DLD1 (cell line): ENCODE results near the gene ESPN.
"Not testable (repeated sequence)": the region's sequence is repeated elsewhere in the genome, so short reads cannot be mapped to it uniquely, and the experiment has no call there.

Experiments
- in situ Hi-C: cut with HindIII; loops from 2 replicates; pipeline ENCODE4 v1.10.0; 2017; ENCODE audit warnings: low sequenced_read_pairs

The ESPN gene

GRCh38 chr1:6426972-6427350 is 2.4 kb downstream of the ESPN start:
- in situ Hi-C loops, result no loop called here

GRCh38 chr1:6427441-6428390 is 3.1 kb downstream of the ESPN start:
- in situ Hi-C loops, result no loop called here

- in situ Hi-C loops, result not testable (repeated sequence)
These were observed 3.9 kb downstream of the ESPN start for GRCh38 chr1:6428453-6428852.

DNA sequence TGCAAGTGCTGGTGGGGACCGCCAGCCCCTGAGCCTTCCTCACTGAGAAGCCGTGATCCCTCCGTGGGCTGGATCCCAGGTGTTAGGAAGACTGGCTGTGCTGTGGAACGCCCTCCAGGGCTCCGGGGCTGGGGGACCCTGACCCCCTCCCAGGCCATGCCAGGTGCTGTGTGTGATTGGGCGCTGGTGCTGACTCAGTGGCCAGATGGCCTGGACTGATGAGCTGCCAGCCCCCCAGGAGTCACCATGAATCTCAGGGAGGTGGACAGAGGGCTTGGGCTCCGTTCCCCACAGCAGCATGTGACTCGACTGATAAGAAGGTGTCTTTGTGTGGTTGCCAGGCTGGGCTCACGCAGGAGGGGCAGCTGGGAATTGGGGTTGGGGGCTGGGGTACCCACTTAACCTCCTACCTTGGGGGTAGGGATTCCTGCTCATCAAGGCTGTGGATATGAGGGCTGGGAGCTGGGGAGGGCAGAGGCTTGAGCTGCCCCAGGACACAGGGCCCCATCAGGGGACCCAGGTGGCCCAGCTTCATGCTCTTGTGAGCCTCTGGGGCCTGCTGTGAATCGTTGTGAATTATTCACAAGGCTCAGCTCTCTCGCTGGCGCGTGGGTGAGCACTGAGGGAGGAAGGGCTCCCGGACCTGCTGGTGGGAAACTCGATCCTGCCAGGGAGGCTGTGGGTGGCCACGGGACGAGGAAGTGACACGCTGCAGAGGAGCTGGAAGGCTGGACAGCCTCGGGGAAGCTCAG is 5.3 kb downstream of the ESPN start:
- in situ Hi-C loops, result not testable (repeated sequence)

DNA sequence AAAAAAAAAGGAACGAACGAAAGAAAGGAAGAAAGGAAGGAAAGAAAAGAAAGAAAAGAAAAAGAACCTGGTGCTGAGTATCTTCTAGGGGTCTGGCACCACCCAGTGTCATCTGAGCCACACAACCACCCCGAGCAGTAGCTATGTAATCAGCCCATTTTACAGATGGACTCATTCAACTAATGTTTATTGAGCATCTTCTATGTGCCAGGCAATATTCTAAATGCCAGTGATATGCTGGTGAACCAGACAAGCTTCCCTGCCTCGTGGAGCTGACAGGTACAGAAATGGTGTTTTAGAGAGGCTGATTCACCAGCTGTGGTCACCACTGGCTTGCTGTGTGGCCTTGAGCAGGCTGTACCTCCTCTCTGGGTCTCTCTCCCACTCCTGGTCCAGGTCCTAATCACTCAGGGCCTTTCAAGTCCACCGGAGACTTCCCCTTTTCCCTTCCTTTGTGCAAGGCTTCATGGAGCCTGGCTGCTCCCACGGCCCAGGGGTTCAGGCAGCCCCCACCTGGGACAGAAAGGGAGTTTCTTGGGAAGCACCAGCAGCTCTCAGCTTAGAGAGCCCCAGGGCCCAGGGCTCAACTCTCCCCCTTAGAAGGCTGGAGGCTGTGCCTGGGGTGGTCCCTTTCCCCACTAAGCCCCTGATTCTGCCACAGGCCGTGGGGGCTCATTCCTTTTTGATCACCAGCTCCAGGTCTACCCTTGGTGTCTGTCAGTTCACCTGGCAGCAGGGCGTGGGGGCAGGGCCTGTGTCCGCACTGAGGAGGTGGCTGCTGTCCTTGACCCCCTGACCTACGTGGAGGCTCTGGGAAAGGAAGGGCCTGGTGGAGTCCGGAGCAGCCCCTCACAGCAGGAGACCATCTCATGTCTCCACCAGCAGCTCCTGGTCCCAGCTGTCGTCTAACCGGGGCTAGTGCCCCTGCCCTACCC is 7.3 kb downstream of the ESPN start:
- in situ Hi-C loops, result not testable (repeated sequence)

GRCh38 chr1:6434186-6434585 is 9.6 kb downstream of the ESPN start:
- in situ Hi-C loops, result no loop called here

- in situ Hi-C loops, result no loop called here
These were observed 10.6 kb downstream of the ESPN start for GRCh38 chr1:6435129-6435528.

- in situ Hi-C loops, result no loop called here
These were observed 11.0 kb downstream of the ESPN start for GRCh38 chr1:6435547-6435946.

DNA sequence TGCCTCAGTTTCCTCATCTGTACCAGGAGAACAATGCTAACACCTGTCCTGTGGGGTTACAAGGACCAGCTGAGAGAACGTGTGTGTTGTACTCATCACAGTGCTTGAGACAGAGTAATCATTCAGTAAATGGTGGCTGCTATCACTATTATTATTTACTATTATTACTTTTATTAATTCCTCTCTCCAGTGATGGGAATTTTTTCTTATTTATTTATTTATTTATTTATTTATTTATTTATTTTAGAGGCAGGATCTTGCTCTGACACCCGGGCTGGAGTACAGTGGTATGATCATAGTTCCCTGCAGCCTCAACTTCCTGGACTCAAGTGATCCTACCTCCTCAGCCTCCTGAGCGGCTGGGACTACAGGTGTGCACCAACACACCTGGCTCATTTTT is 11.7 kb downstream of the ESPN start:
- in situ Hi-C loops, result not testable (repeated sequence)

DNA sequence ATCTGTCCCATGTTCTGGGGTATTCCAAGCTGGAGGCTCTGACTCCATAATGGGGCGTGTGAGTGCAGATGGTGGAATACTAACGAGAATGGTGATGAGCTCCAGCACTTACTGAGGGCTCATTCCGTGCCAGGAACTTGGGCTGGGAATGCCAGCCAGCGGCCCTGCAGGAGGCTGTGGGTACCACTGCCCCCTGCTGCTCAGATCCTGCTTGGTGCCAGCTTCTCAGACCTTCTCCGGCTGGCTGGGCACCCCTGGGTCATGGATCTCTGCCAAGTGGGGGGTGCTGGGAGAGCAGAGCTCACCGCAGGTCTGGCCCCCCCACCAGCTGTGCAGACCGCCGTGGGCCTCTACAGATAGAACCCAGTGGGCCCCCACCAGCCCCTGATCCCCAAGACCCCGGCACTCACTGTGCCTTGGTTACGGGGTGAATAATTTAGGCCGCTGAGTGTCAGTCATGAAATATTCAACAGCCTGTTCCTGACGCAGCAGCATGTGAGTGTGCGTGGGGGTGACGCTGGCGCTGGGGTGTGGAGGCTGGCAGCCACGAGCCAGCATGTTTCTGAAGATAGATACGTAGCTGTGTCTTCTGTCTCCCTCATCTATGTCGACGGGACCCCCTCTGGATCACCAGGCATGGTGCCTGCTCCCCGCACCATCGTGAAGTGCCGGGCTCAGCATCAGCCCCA is 12.6 kb downstream of the ESPN start:
- in situ Hi-C loops, result not testable (repeated sequence)

DNA sequence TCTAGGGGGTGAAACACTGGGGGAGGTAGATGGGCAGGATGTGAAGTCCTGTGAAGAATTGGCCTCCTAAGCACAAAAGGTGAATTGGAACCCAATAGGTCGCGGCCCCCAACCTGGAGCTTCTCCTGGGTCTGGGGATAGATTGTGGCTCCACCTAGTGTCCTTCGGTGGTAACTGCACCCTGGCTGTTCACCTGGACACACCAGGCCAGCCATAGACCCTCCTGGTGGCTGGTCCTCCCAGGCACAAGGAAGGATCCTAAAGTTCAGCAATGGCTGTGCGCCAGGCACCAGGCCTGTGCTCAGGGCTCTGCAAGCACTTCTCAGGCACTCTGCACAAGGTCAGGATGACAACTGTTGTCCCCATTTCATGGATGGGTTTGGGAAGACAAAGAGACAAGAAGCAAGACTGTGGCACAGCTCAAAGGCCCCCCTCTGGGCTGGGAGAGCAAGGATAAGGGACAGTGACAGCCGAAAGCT is 13.5 kb downstream of the ESPN start:
- in situ Hi-C loops, result no loop called here

DNA sequence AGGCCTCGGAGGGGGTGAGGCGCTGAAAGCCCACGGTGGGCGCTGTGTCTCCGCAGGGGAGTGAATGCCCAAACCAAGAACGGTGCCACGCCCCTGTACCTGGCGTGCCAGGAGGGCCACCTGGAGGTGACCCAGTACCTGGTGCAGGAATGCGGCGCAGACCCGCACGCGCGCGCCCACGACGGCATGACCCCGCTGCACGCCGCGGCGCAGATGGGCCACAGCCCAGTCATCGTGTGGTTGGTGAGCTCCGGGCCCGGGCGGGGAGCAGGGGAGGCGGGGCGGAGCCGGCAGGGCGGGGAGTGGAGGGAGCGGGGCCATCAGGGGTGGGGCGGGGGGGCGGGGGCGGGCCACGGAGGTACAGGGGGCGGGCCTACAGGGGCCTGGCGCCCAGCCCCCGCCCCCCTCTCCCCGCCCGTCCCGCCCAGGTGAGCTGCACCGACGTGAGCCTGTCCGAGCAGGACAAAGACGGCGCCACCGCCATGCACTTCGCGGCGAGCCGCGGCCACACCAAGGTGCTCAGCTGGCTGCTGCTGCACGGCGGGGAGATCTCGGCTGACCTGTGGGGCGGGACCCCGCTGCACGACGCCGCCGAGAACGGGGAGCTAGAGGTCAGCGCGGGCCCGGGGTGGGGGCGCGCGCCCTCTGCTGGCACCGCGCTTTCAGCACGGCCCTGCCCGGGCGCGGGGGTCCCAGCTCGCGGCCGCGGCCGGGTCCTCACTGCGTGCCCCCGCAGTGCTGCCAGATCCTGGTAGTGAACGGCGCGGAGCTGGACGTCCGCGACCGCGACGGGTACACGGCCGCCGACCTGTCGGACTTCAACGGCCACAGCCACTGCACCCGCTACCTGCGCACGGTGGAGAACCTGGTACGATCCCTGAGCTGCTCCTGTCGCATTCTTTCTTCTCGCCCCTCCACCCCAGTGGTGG is 15.9 kb downstream of the ESPN start:
- in situ Hi-C loops, result no loop called here

DNA sequence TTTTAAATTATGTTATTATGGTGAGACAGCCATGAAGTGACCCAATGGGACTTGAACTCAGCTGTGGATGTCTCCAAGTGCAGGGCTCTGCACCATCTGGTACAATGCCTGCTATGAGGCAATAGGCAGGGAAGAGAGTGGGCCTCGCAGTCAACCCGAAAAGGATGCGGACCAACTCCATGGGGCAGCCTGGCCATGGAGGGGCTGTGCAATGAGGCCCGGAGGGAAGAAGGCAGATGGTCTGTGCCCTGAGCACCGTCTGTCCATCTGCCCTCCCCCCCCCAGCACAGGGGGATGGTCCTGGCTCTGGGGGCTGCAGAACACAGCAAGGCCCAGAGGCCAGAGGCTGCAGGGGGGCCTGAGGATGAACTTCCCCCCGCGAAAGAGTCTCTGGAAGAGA is 17.0 kb downstream of the ESPN start:
- in situ Hi-C loops, result no loop called here

DNA sequence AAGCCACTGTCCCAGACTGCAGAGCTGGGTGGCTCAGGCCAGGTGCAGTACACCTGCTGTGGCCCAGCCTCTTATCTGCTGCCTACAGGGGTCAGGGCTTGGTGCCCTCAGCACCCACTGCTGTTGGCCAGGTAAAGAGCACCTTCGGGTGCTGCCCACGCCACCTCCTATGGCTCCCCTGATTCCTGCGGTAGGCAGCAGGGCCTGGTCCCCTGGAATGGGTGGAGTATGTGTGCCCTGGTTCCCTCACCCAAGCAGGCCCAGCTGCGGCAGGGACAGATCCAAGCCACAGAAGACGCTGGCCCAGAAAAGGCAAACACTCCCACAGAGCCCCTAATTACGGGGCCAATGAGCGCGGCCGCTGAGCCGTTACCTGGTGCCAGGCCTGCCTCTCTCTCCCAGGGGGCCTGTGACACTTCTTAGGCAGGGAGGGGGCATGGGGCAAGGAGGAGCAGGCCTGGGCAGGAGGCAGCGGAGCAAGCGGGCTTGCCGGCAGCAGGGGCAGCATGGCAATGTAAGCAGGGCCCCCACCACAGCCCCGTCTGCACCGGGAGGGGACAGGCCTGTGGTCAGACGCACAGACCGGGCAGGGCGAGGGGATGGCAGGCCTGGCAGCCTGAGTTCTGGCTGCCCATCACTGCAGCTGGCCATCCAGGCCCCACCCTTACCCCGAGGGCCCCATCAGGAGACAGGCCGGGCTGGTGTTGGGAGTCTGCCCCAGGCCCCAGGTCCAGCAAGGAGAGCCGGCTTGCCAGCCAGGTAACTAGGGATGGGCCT is 19.0 kb downstream of the ESPN start:
- in situ Hi-C loops, result no loop called here

- in situ Hi-C loops, result no loop called here
These were observed 19.8 kb downstream of the ESPN start for GRCh38 chr1:6444377-6444776.

DNA sequence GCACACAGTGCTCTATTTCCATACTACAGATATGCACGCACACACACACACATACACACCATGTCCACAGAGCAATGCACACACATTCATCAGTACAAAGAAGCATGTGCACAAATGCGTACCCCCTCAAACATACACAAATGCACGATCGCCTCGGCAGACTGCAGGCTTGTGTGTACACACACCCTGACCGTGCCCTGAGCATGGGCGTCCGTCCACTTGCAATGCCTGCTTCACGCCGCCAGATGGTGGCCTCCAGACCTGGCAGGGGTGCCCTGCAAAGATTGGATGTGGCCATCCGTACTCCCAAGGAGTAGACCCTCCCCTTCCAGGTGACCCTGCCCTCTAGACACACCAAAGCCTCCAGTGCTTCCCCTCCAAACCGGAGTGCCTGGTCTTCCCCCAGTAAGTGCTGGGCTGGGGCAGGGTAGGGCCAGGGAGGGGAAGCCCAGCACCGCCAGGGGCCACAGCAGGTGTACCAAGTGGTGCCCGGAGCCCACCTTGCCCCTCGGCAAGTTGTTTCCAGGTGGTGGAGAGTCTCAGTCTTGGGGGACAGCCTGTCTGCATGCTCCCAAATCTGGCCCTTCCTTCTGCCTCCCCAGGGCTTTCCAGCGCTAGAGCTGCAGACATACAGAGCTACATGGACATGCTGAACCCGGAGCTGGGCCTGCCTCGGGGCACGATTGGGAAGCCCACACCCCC is 20.6 kb downstream of the ESPN start:
- in situ Hi-C loops, result no loop called here

- in situ Hi-C loops, result not testable (repeated sequence)
These were observed 21.4 kb downstream of the ESPN start for GRCh38 chr1:6445929-6446328.

GRCh38 chr1:6446665-6447015 is 22.1 kb downstream of the ESPN start:
- in situ Hi-C loops, result no loop called here
